GM23338 (cell line): ENCODE data around the gene ZBTB20. TPM values are rescaled to one million over a fixed set of nuclear protein-coding genes. Genes with fewer than 3 reads are reported as not detected.

Source experiments
- ATAC-seq: fragments of 200-7000 bp; cut with Tn5 transposase; 3 replicates; pipeline ENCODE4 v1.9.1; 2020
- DNase-seq: peaks from one replicate; pipeline ENCODE4 v3.0.0-alpha.2; 2015; ENCODE audit warnings: low spot score
- H2AFZ ChIP-seq: fragments of 200-600 bp; sonication (generic); 2 replicates; pipeline ENCODE4 v1.8.0; 2016; ENCODE audit warnings: antibody characterized with exemption, mild to moderate bottlenecking, moderate library complexity
- H3F3A ChIP-seq: fragments of 200-600 bp; sonication (generic); replicated peaks from 2 replicates; pipeline ENCODE4 v1.8.0; 2017; ENCODE audit warnings: antibody characterized with exemption, mixed run types, low read depth
- H3K27ac ChIP-seq: fragments of 200-600 bp; sonication (generic); 2 replicates; pipeline ENCODE4 v1.6.1; 2016; ENCODE audit warnings: low read depth
- H3K27me3 ChIP-seq: fragments of 200-600 bp; sonication (generic); 2 replicates; pipeline ENCODE4 v1.8.0; 2016; ENCODE audit warnings: mild to moderate bottlenecking, mixed run types, moderate library complexity; ENCODE audit not compliant: insufficient read depth
- H3K36me3 ChIP-seq: fragments of 200-600 bp; sonication (generic); 2 replicates; pipeline ENCODE4 v1.8.0; 2016; ENCODE audit warnings: mild to moderate bottlenecking; ENCODE audit not compliant: insufficient read depth
- H3K4me1 ChIP-seq: fragments of 200-600 bp; sonication (generic); 2 replicates; pipeline ENCODE4 v1.8.0; 2016; ENCODE audit warnings: mild to moderate bottlenecking, moderate library complexity; ENCODE audit not compliant: insufficient read depth
- H3K4me2 ChIP-seq: fragments of 200-600 bp; sonication (generic); 2 replicates; pipeline ENCODE4 v1.7.1; 2017; ENCODE audit warnings: mixed run types
- H3K4me3 ChIP-seq: fragments of 200-600 bp; sonication (generic); 2 replicates; pipeline ENCODE4 v1.6.1; 2016; ENCODE audit warnings: mixed run types
- H3K79me2 ChIP-seq: fragments of 200-600 bp; sonication (generic); replicated peaks from 2 replicates; pipeline ENCODE4 v1.8.0; 2017; ENCODE audit warnings: mild to moderate bottlenecking; ENCODE audit not compliant: insufficient read depth
- H3K9me2 ChIP-seq: fragments of 200-600 bp; sonication (generic); 2 replicates; pipeline ENCODE4 v1.8.0; 2017; ENCODE audit not compliant: insufficient read depth
- H4K20me1 ChIP-seq: fragments of 200-600 bp; sonication (generic); replicated peaks from 2 replicates; pipeline ENCODE4 v1.8.0; 2017; ENCODE audit warnings: mild to moderate bottlenecking; ENCODE audit not compliant: insufficient read depth
- H3K27ac Mint-ChIP-seq: 2 replicates; pipeline ENCODE4 v1.8.0; 2020; ENCODE audit warnings: inconsistent platforms, mild to moderate bottlenecking, moderate library complexity, mixed read lengths
- H3K27me3 Mint-ChIP-seq: 3 replicates; pipeline ENCODE4 v1.8.0; 2022; ENCODE audit warnings: low read depth, mild to moderate bottlenecking, moderate library complexity, mixed read lengths, inconsistent platforms; ENCODE audit not compliant: insufficient read depth, poor library complexity
- H3K36me3 Mint-ChIP-seq: 3 replicates; pipeline ENCODE4 v1.8.0; 2021; ENCODE audit warnings: low read depth, mild to moderate bottlenecking, inconsistent platforms, moderate library complexity, mixed read lengths
- H3K4me1 Mint-ChIP-seq: 3 replicates; pipeline ENCODE4 v1.8.0; 2020; ENCODE audit warnings: mild to moderate bottlenecking, inconsistent platforms, mixed read lengths
- H3K4me3 Mint-ChIP-seq: 3 replicates; pipeline ENCODE4 v1.8.0; 2021; ENCODE audit warnings: moderate library complexity, mild to moderate bottlenecking, inconsistent platforms, mixed read lengths
- H3K9me3 Mint-ChIP-seq: 3 replicates; pipeline ENCODE4 v1.8.0; 2020; ENCODE audit warnings: moderate library complexity, mild to moderate bottlenecking, inconsistent platforms, mixed read lengths
- EZH2phosphoT487 ChIP-seq: fragments of 200-600 bp; sonication (generic); IDR thresholded peaks from one replicate; pipeline ENCODE4 v1.8.1; 2018; ENCODE audit warnings: antibody characterized with exemption; ENCODE audit not compliant: unreplicated experiment
- NANOG ChIP-seq: IDR thresholded peaks from 2 replicates; pipeline ENCODE4 v1.6.1; 2016; ENCODE audit warnings: antibody characterized with exemption, borderline replicate concordance
- STAT1 ChIP-seq: IDR thresholded peaks from one replicate; pipeline ENCODE4 v1.6.1; 2016; ENCODE audit warnings: antibody characterized with exemption; ENCODE audit not compliant: unreplicated experiment
- ZNF114 ChIP-seq: fragments of 250-450 bp; sonication (Bioruptor Pico); IDR thresholded peaks from 2 replicates; pipeline ENCODE4 v1.5.0; 2020; ENCODE audit warnings: mild to moderate bottlenecking, moderate library complexity
- ZNF331 ChIP-seq: fragments of 250-450 bp; sonication (Bioruptor Pico); IDR thresholded peaks from 2 replicates; pipeline ENCODE4 v1.5.0; 2020; ENCODE audit warnings: low read depth, mild to moderate bottlenecking, moderate library complexity
- polyA plus RNA-seq: library from polyadenylated mRNA; unstranded; fragments of >200 nt; fragmentation: Nextera tagmentation; extraction: Ambion mirVana; gene quantifications from 2 replicates; pipeline ENCODE4 v1.2.1, GENCODE V29; 2016
- total RNA-seq: library from RNA; depleted of rRNA; stranded (reverse); fragments of >200 nt; shearing (Covaris generic); gene quantifications from 2 replicates; pipeline ENCODE4 v1.2.3, GENCODE V29; 2014
- TF ChIP-seq, protein P1 (sequence below): fragments of 250-450 bp; sonication (Bioruptor Pico); IDR thresholded peaks from 2 replicates; pipeline ENCODE4 v1.5.0; 2020; ENCODE audit warnings: mild to moderate bottlenecking, moderate library complexity
- TF ChIP-seq, protein P2 (sequence below), 2 experiments: fragments of 200-600 bp in 1 of 2; sonication (generic) in 1 of 2; conservative IDR thresholded peaks; 2 replicates each; pipeline versions ENCODE4 v1.5.1 to v1.6.1; 2016 to 2017; ENCODE audit warnings: antibody characterized with exemption in 2 of 2, low read depth in 2 of 2, mild to moderate bottlenecking in 2 of 2, moderate library complexity in 1 of 2

Gene ZBTB20
- total and polyA plus RNA-seq, 2 experiments from 2014 or later = 2.0 to 3.3 TPM

DNA sequence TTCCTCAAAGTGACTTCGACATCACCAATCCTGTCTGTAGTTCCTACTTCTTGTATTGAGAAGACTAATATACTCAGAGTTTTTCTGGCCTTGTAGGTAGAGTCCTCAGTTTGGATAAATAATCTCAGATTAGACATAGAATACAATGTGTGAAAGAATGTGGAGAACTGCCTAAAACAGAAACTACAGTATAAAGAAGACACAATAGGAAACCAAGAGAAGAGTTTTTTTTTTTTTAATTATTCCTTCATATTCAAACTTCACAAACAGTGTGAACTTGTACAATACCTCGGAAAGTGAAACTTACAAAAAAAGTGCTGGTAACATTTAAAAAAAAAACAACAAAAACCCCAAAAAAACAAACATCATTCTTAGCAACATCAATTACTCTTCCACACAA lies 832.8 kb downstream of the ZBTB20 start (continued):
- TF ChIP-seq, protein P1, sequence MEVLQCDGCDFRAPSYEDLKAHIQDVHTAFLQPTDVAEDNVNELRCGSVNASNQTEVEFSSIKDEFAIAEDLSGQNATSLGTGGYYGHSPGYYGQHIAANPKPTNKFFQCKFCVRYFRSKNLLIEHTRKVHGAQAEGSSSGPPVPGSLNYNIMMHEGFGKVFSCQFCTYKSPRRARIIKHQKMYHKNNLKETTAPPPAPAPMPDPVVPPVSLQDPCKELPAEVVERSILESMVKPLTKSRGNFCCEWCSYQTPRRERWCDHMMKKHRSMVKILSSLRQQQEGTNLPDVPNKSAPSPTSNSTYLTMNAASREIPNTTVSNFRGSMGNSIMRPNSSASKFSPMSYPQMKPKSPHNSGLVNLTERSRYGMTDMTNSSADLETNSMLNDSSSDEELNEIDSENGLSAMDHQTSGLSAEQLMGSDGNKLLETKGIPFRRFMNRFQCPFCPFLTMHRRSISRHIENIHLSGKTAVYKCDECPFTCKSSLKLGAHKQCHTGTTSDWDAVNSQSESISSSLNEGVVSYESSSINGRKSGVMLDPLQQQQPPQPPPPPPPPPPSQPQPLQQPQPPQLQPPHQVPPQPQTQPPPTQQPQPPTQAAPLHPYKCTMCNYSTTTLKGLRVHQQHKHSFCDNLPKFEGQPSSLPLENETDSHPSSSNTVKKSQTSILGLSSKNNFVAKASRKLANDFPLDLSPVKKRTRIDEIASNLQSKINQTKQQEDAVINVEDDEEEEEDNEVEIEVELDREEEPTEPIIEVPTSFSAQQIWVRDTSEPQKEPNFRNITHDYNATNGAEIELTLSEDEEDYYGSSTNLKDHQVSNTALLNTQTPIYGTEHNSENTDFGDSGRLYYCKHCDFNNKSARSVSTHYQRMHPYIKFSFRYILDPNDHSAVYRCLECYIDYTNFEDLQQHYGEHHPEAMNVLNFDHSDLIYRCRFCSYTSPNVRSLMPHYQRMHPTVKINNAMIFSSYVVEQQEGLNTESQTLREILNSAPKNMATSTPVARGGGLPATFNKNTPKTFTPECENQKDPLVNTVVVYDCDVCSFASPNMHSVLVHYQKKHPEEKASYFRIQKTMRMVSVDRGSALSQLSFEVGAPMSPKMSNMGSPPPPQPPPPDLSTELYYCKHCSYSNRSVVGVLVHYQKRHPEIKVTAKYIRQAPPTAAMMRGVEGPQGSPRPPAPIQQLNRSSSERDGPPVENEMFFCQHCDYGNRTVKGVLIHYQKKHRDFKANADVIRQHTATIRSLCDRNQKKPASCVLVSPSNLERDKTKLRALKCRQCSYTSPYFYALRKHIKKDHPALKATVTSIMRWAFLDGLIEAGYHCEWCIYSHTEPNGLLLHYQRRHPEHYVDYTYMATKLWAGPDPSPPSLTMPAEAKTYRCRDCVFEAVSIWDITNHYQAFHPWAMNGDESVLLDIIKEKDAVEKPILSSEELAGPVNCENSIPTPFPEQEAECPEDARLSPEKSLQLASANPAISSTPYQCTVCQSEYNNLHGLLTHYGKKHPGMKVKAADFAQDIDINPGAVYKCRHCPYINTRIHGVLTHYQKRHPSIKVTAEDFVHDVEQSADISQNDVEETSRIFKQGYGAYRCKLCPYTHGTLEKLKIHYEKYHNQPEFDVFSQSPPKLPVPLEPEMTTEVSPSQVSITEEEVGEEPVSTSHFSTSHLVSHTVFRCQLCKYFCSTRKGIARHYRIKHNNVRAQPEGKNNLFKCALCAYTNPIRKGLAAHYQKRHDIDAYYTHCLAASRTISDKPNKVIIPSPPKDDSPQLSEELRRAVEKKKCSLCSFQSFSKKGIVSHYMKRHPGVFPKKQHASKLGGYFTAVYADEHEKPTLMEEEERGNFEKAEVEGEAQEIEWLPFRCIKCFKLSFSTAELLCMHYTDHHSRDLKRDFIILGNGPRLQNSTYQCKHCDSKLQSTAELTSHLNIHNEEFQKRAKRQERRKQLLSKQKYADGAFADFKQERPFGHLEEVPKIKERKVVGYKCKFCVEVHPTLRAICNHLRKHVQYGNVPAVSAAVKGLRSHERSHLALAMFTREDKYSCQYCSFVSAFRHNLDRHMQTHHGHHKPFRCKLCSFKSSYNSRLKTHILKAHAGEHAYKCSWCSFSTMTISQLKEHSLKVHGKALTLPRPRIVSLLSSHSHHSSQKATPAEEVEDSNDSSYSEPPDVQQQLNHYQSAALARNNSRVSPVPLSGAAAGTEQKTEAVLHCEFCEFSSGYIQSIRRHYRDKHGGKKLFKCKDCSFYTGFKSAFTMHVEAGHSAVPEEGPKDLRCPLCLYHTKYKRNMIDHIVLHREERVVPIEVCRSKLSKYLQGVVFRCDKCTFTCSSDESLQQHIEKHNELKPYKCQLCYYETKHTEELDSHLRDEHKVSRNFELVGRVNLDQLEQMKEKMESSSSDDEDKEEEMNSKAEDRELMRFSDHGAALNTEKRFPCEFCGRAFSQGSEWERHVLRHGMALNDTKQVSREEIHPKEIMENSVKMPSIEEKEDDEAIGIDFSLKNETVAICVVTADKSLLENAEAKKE (CRISPR knock-in tag) = no peak
- TF ChIP-seq ZNF331 (CRISPR knock-in tag) = no peak
- no peak for TF ChIP-seq STAT1
- no peak for TF ChIP-seq NANOG
- TF ChIP-seq ZNF114 (CRISPR knock-in tag) = no peak

DNA sequence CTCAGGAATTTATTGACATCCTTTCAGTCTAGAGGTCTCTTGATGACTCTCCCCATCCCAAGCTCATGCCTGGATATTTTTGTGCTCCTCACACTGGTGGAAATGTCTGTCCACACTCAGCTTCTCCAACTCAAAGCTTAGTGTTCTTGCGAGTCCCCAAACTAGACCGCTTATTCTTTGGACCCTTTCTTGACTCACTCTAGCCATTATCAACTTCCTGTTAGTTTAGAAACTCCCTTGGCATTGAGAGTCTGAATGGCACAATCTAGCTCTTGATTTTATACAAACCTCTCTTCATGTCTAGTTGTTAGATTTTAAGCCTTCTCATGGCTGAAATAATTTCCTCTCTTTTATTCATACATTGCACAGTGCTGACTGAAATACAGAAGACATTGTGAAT lies 833.7 kb downstream of the ZBTB20 start:
- Histone ChIP-seq H2AFZ (no peak overlapping the region), H3K4me3 (no peak overlapping the region), H3K36me3 (no peaks in the 10 kb centered on the region), H3K27ac (no peak overlapping the region), H3K4me2 (no peak overlapping the region), H3K4me1 (peaks cover 9% of the 10 kb centered on the region), H3K9me2 (peaks cover 9% of the 10 kb centered on the region; the same call in 1 of the 2 replicates), H3K27me3 (no peaks in the 10 kb centered on the region), H4K20me1 (no peaks in the 10 kb centered on the region), H3F3A (no peaks in the 10 kb centered on the region), H3K79me2 (no peaks in the 10 kb centered on the region)
- H3K4me3 Mint-ChIP-seq = no peak overlapping the region
- no peaks in the 10 kb centered on the region for H3K9me3 Mint-ChIP-seq
- no peak for ATAC-seq
- H3K27ac Mint-ChIP-seq = no peak overlapping the region
- DNase-seq = no peak
- H3K36me3 Mint-ChIP-seq = no peaks in the 10 kb centered on the region
- TF ChIP-seq, protein P2, sequence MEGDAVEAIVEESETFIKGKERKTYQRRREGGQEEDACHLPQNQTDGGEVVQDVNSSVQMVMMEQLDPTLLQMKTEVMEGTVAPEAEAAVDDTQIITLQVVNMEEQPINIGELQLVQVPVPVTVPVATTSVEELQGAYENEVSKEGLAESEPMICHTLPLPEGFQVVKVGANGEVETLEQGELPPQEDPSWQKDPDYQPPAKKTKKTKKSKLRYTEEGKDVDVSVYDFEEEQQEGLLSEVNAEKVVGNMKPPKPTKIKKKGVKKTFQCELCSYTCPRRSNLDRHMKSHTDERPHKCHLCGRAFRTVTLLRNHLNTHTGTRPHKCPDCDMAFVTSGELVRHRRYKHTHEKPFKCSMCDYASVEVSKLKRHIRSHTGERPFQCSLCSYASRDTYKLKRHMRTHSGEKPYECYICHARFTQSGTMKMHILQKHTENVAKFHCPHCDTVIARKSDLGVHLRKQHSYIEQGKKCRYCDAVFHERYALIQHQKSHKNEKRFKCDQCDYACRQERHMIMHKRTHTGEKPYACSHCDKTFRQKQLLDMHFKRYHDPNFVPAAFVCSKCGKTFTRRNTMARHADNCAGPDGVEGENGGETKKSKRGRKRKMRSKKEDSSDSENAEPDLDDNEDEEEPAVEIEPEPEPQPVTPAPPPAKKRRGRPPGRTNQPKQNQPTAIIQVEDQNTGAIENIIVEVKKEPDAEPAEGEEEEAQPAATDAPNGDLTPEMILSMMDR (conservative IDR thresholded peaks at IDR 0.05; ENCODE audit: low read depth in 2 of 2) = no peak
- TF ChIP-seq EZH2phosphoT487 (no peak), STAT1 (no peak)
- H3K27me3 Mint-ChIP-seq = peaks cover 1% of the 10 kb centered on the region
- peaks cover 10% of the 10 kb centered on the region for H3K4me1 Mint-ChIP-seq
